Keratinocyte (primary cell): ENCODE results near the gene PDS5A.

Source experiments
- EZH2 ChIP-seq: IDR thresholded peaks from one replicate; pipeline ENCODE4 v1.6.1; 2012; ENCODE audit warnings: inconsistent platforms, mild to moderate bottlenecking, low read length, moderate library complexity
- TF ChIP-seq, protein P1 (sequence below), 3 experiments: IDR thresholded peaks in 1 of 3; conservative IDR thresholded peaks in 1 of 3; optimal IDR thresholded peaks in 1 of 3; 2 replicates in 2 of 3; 3 replicates in 1 of 3; pipeline versions ENCODE3 to v1.5.1; 2011; ENCODE audit warnings: low read length in 3 of 3, mild to moderate bottlenecking in 3 of 3, moderate library complexity in 2 of 3, control low read depth in 1 of 3, inconsistent platforms in 1 of 3; ENCODE audit not compliant: insufficient read depth in 2 of 3; ENCODE audit errors: extremely low read depth in 1 of 3

DNA sequence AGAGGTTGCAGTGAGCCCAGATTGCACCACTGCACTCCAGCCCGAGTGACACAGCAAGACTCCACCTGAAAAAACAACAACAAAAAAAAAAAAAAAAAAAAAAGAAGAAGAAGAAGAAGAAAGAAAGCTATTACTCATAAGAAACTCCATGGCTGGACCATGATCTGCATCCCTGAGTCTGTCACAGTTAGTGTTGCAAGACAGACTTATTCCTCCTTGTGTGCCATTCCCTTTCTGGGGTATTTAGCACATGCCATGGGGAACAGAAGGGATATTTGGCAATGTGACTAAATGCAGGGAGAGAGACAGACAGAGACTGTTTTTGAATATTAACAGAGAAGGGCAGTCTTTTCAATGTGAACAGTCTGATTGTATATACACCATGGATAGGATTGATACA, 16.7 kb upstream of the PDS5A start:
- TF ChIP-seq EZH2: no peak
- TF ChIP-seq, protein P1, sequence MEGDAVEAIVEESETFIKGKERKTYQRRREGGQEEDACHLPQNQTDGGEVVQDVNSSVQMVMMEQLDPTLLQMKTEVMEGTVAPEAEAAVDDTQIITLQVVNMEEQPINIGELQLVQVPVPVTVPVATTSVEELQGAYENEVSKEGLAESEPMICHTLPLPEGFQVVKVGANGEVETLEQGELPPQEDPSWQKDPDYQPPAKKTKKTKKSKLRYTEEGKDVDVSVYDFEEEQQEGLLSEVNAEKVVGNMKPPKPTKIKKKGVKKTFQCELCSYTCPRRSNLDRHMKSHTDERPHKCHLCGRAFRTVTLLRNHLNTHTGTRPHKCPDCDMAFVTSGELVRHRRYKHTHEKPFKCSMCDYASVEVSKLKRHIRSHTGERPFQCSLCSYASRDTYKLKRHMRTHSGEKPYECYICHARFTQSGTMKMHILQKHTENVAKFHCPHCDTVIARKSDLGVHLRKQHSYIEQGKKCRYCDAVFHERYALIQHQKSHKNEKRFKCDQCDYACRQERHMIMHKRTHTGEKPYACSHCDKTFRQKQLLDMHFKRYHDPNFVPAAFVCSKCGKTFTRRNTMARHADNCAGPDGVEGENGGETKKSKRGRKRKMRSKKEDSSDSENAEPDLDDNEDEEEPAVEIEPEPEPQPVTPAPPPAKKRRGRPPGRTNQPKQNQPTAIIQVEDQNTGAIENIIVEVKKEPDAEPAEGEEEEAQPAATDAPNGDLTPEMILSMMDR (optimal IDR thresholded peaks at IDR 0.05 in 1 of 3, IDR thresholded peaks at IDR 0.05 in 1 of 3, conservative IDR thresholded peaks at IDR 0.05 in 1 of 3; ENCODE audit: extremely low read depth in 1 of 3, insufficient read depth in 2 of 3, low read length in 3 of 3): no peak
